ENCODE data around the gene VCL. TPM values are rescaled to one million over a fixed set of nuclear protein-coding genes. Genes with fewer than 3 reads are reported as not detected.

Gene VCL
- total RNA-seq, 1 experiment from 2014 or later = 382 TPM

DNA sequence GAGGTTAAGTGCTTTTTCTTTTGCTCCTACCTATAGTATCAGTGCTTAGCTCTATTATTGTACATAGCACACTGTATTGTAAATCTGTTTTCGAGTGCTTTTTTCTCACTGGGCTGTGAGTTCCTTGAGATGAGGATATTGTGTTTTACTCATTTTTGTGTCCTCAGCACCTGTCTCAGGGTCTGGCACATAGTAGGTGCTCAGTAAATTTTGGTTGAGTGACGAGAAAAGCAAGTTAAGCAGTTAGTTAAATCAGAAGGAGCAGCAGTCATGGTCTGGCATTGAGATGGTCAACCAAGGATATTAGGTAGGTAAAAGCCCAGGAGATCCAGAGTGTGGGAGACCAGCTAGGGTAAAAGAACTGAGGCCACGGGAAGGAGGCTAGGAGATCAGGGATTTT is 101.5 kb downstream of the VCL start:
- ChIA-PET CTCF (no interaction called here), POLR2A (ENCODE audit: unreplicated experiment) (no interaction called here)
- Histone ChIP-seq H3K4me1 (ENCODE audit: insufficient read depth, low read length) (peaks cover 17% of the 10 kb centered on the region), H3K27ac (ENCODE audit: low read length) (no peak overlapping the region), H3K9me2 (replicated peaks; ENCODE audit: low read length) (no peaks in the 10 kb centered on the region), H4K20me1 (ENCODE audit: low read length) (peaks cover 18% of the 10 kb centered on the region; the same call in 1 of the 2 replicates), H3K79me2 (ENCODE audit: low read length) (no peaks in the 10 kb centered on the region), H3K9ac (ENCODE audit: low read length) (no peak overlapping the region), H3F3A (ENCODE audit: low read length, unreplicated experiment) (peaks cover 31% of the 10 kb centered on the region), H2AFZ (ENCODE audit: low read length) (no peak overlapping the region), H3K27me3 (ENCODE audit: low read length) (no peaks in the 10 kb centered on the region), H3K4me2 (ENCODE audit: low read length) (no peak overlapping the region), H3K9me3 (ENCODE audit: low read length) (no peaks in the 10 kb centered on the region), H3K36me3 (ENCODE audit: low read depth, low read length) (peaks cover 88% of the 10 kb centered on the region), H3K4me3 (ENCODE audit: low read length) (no peak overlapping the region)
- no TSS peak for BruUV-seq (replicated peaks)
- intact Hi-C loops (cut with micrococcal nuclease) = no loop called here
- TF ChIP-seq EZH2phosphoT487 (IDR thresholded peaks at IDR 0.05; ENCODE audit: borderline replicate concordance, low read length) (no peak), EZH2 (IDR thresholded peaks at IDR 0.05; ENCODE audit: low read length, unreplicated experiment) (no peak)
- TF ChIP-seq, protein P1, sequence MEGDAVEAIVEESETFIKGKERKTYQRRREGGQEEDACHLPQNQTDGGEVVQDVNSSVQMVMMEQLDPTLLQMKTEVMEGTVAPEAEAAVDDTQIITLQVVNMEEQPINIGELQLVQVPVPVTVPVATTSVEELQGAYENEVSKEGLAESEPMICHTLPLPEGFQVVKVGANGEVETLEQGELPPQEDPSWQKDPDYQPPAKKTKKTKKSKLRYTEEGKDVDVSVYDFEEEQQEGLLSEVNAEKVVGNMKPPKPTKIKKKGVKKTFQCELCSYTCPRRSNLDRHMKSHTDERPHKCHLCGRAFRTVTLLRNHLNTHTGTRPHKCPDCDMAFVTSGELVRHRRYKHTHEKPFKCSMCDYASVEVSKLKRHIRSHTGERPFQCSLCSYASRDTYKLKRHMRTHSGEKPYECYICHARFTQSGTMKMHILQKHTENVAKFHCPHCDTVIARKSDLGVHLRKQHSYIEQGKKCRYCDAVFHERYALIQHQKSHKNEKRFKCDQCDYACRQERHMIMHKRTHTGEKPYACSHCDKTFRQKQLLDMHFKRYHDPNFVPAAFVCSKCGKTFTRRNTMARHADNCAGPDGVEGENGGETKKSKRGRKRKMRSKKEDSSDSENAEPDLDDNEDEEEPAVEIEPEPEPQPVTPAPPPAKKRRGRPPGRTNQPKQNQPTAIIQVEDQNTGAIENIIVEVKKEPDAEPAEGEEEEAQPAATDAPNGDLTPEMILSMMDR (conservative IDR thresholded peaks at IDR 0.05; ENCODE audit: low read depth, low read length) = no peak
- ATAC-seq (no peak), DNase-seq (no peak)

DNA sequence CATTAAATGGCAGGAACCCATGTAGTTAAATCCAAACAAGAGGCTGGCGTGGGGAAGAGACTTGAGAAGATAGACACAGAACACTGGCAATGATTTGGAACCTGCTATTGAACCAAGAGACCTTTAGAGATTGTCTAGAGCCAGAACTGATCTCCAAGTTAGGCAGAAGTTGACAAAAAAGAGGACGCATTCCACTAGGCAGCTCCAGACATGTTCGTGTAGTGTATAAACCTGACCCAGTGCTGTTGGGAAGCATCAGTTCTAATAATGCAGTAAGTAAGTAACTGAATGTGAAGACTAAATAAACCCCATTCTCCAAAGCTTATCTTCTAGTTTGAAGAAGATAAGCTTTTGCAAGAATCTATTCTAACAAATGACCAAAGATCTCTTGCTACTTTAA is 101.9 kb downstream of the VCL start:
- H3K4me2 ChIP-seq (ENCODE audit: low read length) = no peak overlapping the region
- H3K4me3 ChIP-seq (ENCODE audit: low read length) = no peak overlapping the region
- H3K4me1 ChIP-seq (ENCODE audit: insufficient read depth, low read length) = peaks cover 17% of the 10 kb centered on the region
- no peaks in the 10 kb centered on the region for H3K9me2 ChIP-seq (replicated peaks; ENCODE audit: low read length)
- no peaks in the 10 kb centered on the region for H3K9me3 ChIP-seq (ENCODE audit: low read length)
- H4K20me1 ChIP-seq (ENCODE audit: low read length) = peaks cover 18% of the 10 kb centered on the region; the same call in 1 of the 2 replicates
- peaks cover 88% of the 10 kb centered on the region for H3K36me3 ChIP-seq (ENCODE audit: low read depth, low read length)
- ATAC-seq = no peak
- ChIA-PET CTCF (no interaction called here), POLR2A (ENCODE audit: unreplicated experiment) (no interaction called here)
- BruUV-seq (replicated peaks) = no TSS peak
- DNase-seq = no peak
- peaks cover 31% of the 10 kb centered on the region for H3F3A ChIP-seq (ENCODE audit: low read length, unreplicated experiment)
- no peak overlapping the region for H2AFZ ChIP-seq (ENCODE audit: low read length)
- intact Hi-C loops (cut with micrococcal nuclease) = no loop called here
- H3K9ac ChIP-seq (ENCODE audit: low read length) = no peak overlapping the region
- no peak for TF ChIP-seq EZH2 (IDR thresholded peaks at IDR 0.05; ENCODE audit: low read length, unreplicated experiment)
- no peak for TF ChIP-seq EZH2phosphoT487 (IDR thresholded peaks at IDR 0.05; ENCODE audit: borderline replicate concordance, low read length)
- TF ChIP-seq, protein P1 (conservative IDR thresholded peaks at IDR 0.05; ENCODE audit: low read depth, low read length) = no peak
- H3K79me2 ChIP-seq (ENCODE audit: low read length) = no peaks in the 10 kb centered on the region
- H3K27me3 ChIP-seq (ENCODE audit: low read length) = no peaks in the 10 kb centered on the region
- H3K27ac ChIP-seq (ENCODE audit: low read length) = no peak overlapping the region

GRCh38 chr10:74103560-74104258 is 105.8 kb downstream of the VCL start:
- H3K9me3 ChIP-seq (ENCODE audit: low read length) = no peaks in the 10 kb centered on the region
- H3K4me3 ChIP-seq (ENCODE audit: low read length) = no peak overlapping the region
- H4K20me1 ChIP-seq (ENCODE audit: low read length) = no peaks in the 10 kb centered on the region
- ATAC-seq (peak; percentile 87), DNase-seq (peak; percentile 90)
- H3F3A ChIP-seq (ENCODE audit: low read length, unreplicated experiment) = peaks cover 11% of the 10 kb centered on the region
- no peak for TF ChIP-seq EZH2phosphoT487 (IDR thresholded peaks at IDR 0.05; ENCODE audit: borderline replicate concordance, low read length)
- TF ChIP-seq, protein P1 (conservative IDR thresholded peaks at IDR 0.05; ENCODE audit: low read depth, low read length) = peak; percentile 100
- H3K4me2 ChIP-seq (ENCODE audit: low read length) = no peak overlapping the region
- no peaks in the 10 kb centered on the region for H3K9me2 ChIP-seq (replicated peaks; ENCODE audit: low read length)
- H3K4me1 ChIP-seq (ENCODE audit: insufficient read depth, low read length) = no peaks in the 10 kb centered on the region
- H3K36me3 ChIP-seq (ENCODE audit: low read depth, low read length) = peaks cover 86% of the 10 kb centered on the region
- H3K79me2 ChIP-seq (ENCODE audit: low read length) = no peaks in the 10 kb centered on the region
- H3K9ac ChIP-seq (ENCODE audit: low read length) = no peak overlapping the region
- H3K27me3 ChIP-seq (ENCODE audit: low read length) = no peaks in the 10 kb centered on the region
- no TSS peak for BruUV-seq (replicated peaks)
- H3K27ac ChIP-seq (ENCODE audit: low read length) = no peak overlapping the region
- H2AFZ ChIP-seq (ENCODE audit: low read length) = no peak overlapping the region
- intact Hi-C loops (cut with micrococcal nuclease) = loop anchor here (1.0 to 2.0 kb wide), 6 partner anchors 42 to 254 kb away; no protein-coding TSS in a partner anchor
- ChIA-PET CTCF (interaction anchor here (0.5 to 1.6 kb wide), 21 partner anchors 23 to 273 kb away, joined by 3 to 31 read pairs (median 5); partner anchors contain the start of gene VCL), POLR2A (ENCODE audit: unreplicated experiment) (interaction anchor here (0.6 to 0.9 kb wide), 3 partner anchors 109 to 330 kb away, joined by 3 to 6 read pairs (median 4); no protein-coding TSS in a partner anchor)
